Measurements from ENCODE around the gene MASP2. TPM values are rescaled to one million over a fixed set of nuclear protein-coding genes. Genes with fewer than 3 reads are reported as not detected.

The MASP2 gene
- total and polyA plus RNA-seq, 12 donors = 0.07 TPM; not detected in 11

- intact Hi-C loops (cut with DNase I) = no loop called here
- no peak for TF ChIP-seq POLR2A (IDR thresholded peaks at IDR 0.05)
- TF ChIP-seq, protein P1, sequence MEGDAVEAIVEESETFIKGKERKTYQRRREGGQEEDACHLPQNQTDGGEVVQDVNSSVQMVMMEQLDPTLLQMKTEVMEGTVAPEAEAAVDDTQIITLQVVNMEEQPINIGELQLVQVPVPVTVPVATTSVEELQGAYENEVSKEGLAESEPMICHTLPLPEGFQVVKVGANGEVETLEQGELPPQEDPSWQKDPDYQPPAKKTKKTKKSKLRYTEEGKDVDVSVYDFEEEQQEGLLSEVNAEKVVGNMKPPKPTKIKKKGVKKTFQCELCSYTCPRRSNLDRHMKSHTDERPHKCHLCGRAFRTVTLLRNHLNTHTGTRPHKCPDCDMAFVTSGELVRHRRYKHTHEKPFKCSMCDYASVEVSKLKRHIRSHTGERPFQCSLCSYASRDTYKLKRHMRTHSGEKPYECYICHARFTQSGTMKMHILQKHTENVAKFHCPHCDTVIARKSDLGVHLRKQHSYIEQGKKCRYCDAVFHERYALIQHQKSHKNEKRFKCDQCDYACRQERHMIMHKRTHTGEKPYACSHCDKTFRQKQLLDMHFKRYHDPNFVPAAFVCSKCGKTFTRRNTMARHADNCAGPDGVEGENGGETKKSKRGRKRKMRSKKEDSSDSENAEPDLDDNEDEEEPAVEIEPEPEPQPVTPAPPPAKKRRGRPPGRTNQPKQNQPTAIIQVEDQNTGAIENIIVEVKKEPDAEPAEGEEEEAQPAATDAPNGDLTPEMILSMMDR (IDR thresholded peaks at IDR 0.05) = no peak
- Histone ChIP-seq H3K4me3 (no peak overlapping the region), H3K27me3 (no peaks in the 10 kb centered on the region), H3K9me3 (replicated peaks in 1 of 3) (no peaks in the 10 kb centered on the region), H3K4me1 (replicated peaks in 1 of 2) (peaks cover 0 to 10% of the 10 kb centered on the region in 2 donors), H3K27ac (peak overlapping the region in 1 of 5 donors; percentile 23), H3K36me3 (replicated peaks in 1 of 2) (no peaks in the 10 kb centered on the region)
- DNase-seq = peak in 3 of 7 donors; percentile 26 to 34 (median 32)
- WGBS, 4 donors = 53 to 66% (median 62%) methylated on average over 8 to 9 of the region's 9 CpGs
Observed at GRCh38 chr1:10980841-10981727, 66.0 kb downstream of the MASP2 start.

DNA sequence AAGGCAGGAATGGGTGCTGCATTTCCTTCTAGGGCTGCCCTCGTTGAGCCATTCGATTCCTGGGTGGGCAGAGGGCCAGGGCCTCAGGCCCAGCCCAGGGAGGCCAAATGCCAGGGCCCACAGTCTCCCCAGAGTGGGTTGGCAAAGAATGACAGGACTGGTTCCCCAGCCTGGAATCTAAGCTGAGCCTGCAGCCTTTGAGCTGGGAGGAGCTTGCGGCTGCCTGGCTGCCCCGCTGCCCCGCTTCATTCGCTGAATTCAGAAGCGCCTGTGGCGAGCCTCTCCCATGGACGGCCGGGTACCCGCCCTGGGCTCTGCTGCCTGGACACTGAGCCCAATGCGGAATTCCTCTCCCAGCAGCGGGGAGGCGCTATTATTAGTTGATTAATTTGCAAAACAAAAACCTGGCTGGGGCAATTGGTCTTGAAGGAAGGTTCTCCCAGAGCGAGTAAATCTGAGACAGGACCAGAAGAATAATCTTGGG, 66.9 kb downstream of the MASP2 start:
- H3K4me3 ChIP-seq = peak overlapping the region in 1 of 4 donors; percentile 11
- peak; percentile 58 to 86 (median 82) for DNase-seq
- TF ChIP-seq, protein P1 (IDR thresholded peaks at IDR 0.05) = peak in 4 of 6 experiments; percentile 8 to 32 (median 24)
- TF ChIP-seq POLR2A (IDR thresholded peaks at IDR 0.05) = peak in 1 of 2 donors; percentile 44
- no peaks in the 10 kb centered on the region for H3K9me3 ChIP-seq (replicated peaks in 1 of 3)
- no peaks in the 10 kb centered on the region for H3K36me3 ChIP-seq (replicated peaks in 1 of 2)
- intact Hi-C loops (cut with DNase I) = no loop called here
- peak overlapping the region in 2 of 5 donors; percentile 23 to 60 for H3K27ac ChIP-seq
- peaks cover 0 to 10% of the 10 kb centered on the region in 2 donors for H3K4me1 ChIP-seq (replicated peaks in 1 of 2)
- 12 to 27% (median 24%) methylated on average over 7 to 15 of the region's 15 CpGs for WGBS, 4 donors
- no peaks in the 10 kb centered on the region for H3K27me3 ChIP-seq

- peaks cover 0 to 10% of the 10 kb centered on the region in 2 donors for H3K4me1 ChIP-seq (replicated peaks in 1 of 2)
Observed at GRCh38 chr1:10979483-10979920, 67.5 kb downstream of the MASP2 start.

DNA sequence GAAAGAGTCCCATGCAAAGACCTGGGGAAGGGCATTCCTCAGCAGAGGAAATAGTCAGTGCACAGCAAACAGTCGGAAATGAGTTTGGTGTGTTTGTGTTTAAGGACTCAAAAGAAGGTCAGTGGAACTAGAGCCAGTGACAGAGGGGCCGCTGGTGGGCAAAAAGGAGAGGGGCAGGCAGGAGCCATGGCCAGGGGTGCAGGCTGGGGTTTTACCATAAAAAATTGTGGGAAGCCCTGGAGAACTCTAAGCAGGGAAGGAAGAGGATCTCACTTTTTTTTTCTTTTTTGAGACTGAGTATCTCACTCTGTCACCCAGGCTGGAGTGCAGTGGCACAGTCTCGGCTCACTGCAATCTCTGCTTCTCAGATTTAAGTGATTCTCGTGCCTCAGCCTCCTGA, 68.3 kb downstream of the MASP2 start:
- no peak overlapping the region for H3K4me3 ChIP-seq
- H3K36me3 ChIP-seq (replicated peaks in 1 of 2) = no peaks in the 10 kb centered on the region
- H3K27me3 ChIP-seq = no peaks in the 10 kb centered on the region
- no peaks in the 10 kb centered on the region for H3K9me3 ChIP-seq (replicated peaks in 1 of 3)
- H3K27ac ChIP-seq = no peak overlapping the region
- no peak for DNase-seq
- intact Hi-C loops (cut with DNase I) = no loop called here
- WGBS, 4 donors = 49 to 72% (median 66%) methylated on average over 4 of the region's 4 CpGs
- H3K4me1 ChIP-seq (replicated peaks in 1 of 2) = peaks cover 0 to 10% of the 10 kb centered on the region in 2 donors
- TF ChIP-seq, protein P1 (IDR thresholded peaks at IDR 0.05) = no peak
- TF ChIP-seq POLR2A (IDR thresholded peaks at IDR 0.05) = no peak

More at GRCh38 chr1:10979483-10979920, 67.5 kb downstream of the MASP2 start:
- intact Hi-C loops (cut with DNase I) = no loop called here
- no peak for TF ChIP-seq POLR2A (IDR thresholded peaks at IDR 0.05)
- TF ChIP-seq, protein P1 (IDR thresholded peaks at IDR 0.05) = no peak
- 69 to 77% (median 72%) methylated on average over 13 of the region's 13 CpGs for WGBS, 4 donors
- DNase-seq = peak in 5 of 7 donors; percentile 38 to 73 (median 46)
- H3K27ac ChIP-seq = peak overlapping the region in 1 of 5 donors; percentile 60
- no peaks in the 10 kb centered on the region for H3K9me3 ChIP-seq (replicated peaks in 1 of 3)
- no peaks in the 10 kb centered on the region for H3K27me3 ChIP-seq
- no peaks in the 10 kb centered on the region for H3K36me3 ChIP-seq (replicated peaks in 1 of 2)
- H3K4me3 ChIP-seq = no peak overlapping the region

Data from adrenal gland (tissue), 12 donors.